Ectodermal cell (in vitro differentiated cells): Measurements from ENCODE around the gene NSUN3.

Experiments used
- H3K27ac ChIP-seq: 2 replicates; pipeline ENCODE4 v1.7.0; 2013; ENCODE audit warnings: mild to moderate bottlenecking, low read depth, low read length; ENCODE audit not compliant: insufficient read depth, poor library complexity, severe bottlenecking
- H3K27me3 ChIP-seq: 2 replicates; pipeline ENCODE4 v1.7.0; 2013; ENCODE audit warnings: mild to moderate bottlenecking, low read length; ENCODE audit not compliant: insufficient read depth, control insufficient read depth, poor library complexity, severe bottlenecking
- H3K36me3 ChIP-seq: one replicate; pipeline ENCODE4 v1.7.0; 2013; ENCODE audit warnings: low read length; ENCODE audit not compliant: control insufficient read depth, insufficient read depth
- H3K4me1 ChIP-seq: one replicate; pipeline ENCODE4 v1.7.0; 2013; ENCODE audit warnings: low read length; ENCODE audit not compliant: control insufficient read depth, insufficient read depth
- H3K4me3 ChIP-seq: 2 replicates; pipeline ENCODE4 v1.7.0; 2013; ENCODE audit warnings: low read depth, low read length, control low read depth; ENCODE audit not compliant: insufficient read depth
- H3K9me3 ChIP-seq: 2 replicates; pipeline ENCODE4 v1.7.0; 2013; ENCODE audit warnings: mild to moderate bottlenecking, low read length, moderate library complexity; ENCODE audit not compliant: control insufficient read depth
- WGBS, 2 experiments: methylation state at CpG; one replicate each; pipeline ENCODE4 v1.1.7; 2013; ENCODE audit warnings: missing lambda C conversion rate in 2 of 2; 5-methylcytosine and 5-hydroxymethylcytosine counted together

The NSUN3 gene

GRCh38 chr3:94176988-94177745, 114.3 kb downstream of the NSUN3 start:
- Histone ChIP-seq H3K36me3 (no peaks in the 10 kb centered on the region), H3K27me3 (no peaks in the 10 kb centered on the region), H3K4me3 (no peak overlapping the region), H3K27ac (no peak overlapping the region), H3K4me1 (no peaks in the 10 kb centered on the region), H3K9me3 (no peaks in the 10 kb centered on the region)
- WGBS, 2 experiments: 87 to 90% methylated on average over 5 of the region's 6 CpGs
